Measurements from ENCODE around the gene CYP4A22.
"Not testable (repeated sequence)": the region's sequence is repeated elsewhere in the genome, so short reads cannot be mapped to it uniquely, and the experiment has no call there.

Gene CYP4A22

DNA sequence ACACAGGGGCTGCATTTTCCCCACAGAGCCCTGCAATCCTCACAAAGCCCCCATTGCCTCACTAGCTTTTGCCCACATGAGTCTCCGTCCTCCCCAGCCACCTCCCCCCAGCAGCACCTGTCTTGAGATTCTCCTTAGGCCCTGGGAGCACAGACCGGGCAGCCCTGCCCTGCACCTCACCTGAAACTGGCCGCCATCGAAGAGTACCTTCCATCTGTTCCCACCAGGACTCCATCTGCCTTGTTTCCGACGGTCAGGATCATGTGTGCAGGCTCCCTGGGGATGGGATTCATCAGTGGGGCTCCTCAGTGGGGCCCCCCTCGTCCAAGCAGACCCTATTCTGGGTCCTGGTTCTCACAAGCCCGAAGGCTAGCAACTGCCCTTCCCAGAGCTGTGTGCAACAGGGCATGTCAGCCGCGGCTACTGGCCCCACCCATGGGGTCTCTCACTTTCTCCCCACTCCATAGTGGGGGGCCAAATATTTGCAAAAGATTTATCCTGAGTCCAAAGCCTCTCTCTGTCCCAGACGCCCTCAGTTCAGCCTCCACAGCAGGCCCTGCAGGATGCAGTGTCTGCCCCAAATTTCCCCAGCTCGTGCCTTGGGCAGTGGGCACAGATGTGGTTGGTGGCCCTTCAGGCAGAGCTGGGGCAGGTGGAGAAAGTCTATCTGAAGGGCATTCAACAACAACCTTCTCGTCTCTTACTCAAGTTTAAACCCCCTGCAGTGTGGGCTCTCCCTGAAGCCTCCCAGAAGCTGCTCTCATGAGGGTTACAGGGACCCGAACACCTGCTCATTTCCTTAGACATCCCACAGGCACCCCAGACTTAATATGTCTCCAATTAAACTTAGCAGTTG, 47.8 kb downstream of the CYP4A22 start:
- DNase-seq (ENCODE audit: low spot score) = no peak

DNA sequence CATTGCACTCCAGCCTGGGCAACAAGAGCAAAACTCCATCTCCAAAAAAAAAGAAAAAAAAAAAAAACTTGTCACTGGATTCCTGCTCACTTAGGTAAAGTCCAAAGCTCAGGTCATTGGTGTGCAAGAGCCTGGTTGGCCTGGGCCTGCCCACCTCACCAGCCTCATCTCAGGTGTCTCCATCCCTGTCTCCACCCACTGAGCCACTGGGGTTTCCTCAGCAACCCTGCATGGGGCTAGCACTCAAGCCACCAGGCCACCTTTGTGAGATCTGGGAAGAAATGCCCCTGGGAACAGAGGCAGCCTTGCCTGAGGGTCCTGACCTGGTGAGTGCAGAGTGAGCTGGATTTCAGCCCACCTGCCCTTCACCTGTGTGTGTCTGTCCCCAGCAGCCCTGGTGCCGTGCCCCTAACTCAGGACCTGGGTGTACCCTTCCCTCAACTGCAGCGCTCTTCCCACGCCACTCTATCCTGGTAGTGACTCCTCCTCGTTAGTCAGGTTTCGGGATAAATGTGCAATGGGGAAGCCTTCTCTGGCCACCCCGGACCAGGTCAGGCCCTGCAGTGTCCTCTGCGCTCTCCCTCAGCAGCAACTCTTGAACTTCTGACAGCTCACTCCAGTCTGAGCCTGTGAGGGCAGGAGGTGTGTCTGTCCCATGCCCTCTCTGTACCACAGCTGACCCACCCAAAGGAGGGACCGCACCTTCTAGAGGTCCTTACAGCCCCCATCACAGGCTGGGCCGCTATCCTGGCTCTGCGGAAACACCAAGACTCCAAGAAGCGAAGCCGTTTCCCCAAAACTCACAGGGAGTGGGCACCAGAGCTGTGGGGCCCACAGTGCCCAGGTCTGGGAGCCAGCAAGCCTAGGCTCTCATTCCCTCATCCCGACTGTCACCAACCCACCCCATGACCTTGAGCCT, 49.3 kb downstream of the CYP4A22 start:
- DNase-seq (ENCODE audit: low spot score) = no peak

DNA sequence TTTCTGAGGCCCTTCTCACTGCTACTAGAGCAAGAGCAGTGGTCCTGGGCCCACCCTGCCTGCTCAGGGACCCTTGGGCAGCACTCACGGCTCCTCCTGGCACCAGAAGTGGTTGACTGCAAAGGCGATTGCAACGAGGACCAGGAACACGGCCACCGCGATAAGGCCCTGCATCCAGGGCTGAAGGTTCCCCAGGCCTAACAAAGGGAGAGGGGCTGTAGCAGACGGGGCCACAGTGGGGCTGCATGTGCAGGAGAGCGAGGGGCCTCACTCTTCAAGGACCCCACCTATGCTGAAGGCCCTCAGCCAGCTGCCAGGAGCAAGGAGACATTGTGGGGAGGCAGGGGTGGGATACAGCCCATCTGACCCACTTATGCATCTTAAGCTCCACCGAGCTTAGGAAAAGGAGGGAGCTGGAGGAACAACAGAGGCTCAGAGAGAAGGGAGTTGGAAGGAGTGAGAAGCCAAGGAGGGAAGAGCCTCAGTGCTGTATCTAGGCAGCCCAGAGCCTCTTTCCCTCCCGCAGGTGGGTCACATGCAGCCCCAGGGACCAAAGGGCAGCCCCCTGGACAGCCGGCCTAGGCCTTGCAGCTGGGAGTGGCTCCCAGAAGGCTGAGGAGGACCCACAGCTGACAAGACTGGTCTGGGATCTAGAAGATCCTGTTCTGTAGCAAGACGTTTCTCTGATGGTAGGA, 50.1 kb downstream of the CYP4A22 start:
- no peak for DNase-seq (ENCODE audit: low spot score)

DNA sequence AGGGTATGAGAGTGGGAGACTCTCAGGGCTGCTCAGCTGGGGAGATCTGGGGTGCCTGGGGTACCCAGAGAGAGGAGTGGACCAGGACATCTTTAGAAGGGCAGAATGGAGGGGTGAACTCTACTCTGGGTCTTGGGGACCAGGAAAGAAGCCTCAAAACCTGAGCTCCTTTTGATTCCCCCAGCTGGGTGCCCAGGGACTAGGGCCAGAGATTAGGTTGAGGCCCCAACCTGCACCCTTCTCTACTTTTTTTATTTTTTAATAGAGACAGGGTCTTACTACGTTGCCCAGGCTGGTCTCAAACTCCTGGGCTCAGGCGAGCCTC, 50.6 kb downstream of the CYP4A22 start:
- no peak for DNase-seq (ENCODE audit: low spot score)

DNA sequence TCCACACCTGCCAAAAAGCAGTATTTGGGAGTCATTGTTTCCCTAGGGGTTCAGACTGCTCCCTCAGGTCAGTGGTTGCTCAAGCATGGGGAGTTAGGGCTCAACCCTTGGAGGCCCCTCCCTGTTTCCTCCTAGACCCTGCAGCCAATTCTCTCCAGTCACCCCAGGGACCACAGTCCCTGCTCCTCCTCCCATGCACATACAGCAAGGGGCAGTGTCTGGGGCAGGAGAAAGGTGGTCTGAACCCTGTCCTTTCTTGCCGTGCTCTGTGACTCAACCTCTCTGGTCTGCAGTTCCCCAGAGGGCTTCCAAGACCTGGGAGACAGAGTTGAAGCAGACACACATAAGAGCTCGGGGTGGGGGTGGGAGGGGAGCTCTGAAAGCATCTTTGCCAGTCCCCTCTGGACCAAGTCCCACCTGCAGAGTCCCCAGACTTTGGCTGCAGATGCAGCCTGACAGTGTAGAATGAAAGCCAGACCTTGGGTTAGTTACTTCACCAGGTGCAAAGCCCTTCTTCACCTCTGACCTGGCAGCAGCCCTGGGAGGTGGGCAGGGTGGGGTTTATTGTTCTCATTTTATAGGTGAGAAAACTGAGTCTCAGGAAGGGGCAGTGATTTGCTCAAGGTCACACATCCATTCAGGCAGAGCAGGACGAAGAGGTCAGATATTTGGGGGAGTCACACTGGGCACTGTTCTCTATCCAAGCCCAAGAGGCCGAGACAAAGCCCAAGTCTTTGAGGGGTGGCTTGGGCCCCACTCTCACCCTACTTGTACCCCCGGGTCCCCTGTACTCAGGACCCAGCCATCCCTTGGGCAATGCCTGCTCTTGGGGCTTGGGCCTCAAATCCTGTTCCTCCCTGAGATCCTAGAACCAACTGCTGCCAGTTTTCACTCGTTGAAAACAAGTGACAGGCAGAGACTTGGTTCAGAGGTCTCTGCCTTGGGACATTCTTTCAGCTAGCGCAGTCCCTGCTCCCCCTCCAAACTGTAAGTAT, 51.8 kb downstream of the CYP4A22 start:
- no peak for DNase-seq (ENCODE audit: low spot score)

DNA sequence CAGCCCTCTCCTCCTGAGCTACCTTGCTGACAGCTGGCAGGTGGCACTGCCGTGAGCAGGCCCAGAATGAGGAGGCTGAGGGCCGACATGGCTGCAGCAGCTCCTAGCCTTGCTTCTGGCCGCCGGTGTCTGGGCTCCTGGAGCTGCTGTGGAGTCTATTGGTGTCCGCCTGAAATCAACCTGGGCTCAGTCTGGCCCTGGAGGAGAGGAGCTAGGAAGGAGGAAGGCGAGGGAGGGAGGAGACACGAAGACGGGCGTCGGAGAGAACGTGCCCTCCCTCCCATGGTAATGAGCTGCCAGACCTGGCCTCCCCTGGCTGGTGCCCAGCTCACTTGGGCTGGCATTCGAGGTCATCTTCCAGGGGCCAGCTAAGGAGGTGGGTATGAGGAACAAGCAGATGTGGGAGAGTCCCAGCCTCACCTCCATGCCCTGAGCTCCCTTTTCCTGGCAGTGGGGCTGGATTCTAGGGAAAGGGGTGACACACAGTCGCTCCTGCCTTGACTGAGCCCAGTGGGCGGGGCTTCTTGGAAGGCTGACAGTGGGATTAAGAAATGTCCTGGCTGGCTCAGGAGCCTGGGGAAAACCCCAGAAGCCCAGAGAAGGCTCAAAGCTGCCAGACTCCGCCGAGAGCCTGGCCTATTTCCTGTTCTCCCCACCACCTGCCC, 52.7 kb downstream of the CYP4A22 start, which contains the start of gene PDZK1IP1:
Gene PDZK1IP1, minus strand, starts transcription at position 193 of the 665 bp plus-strand sequence. Its CDS starts 104 bp downstream, at position 89.
- DNase-seq (ENCODE audit: low spot score) = no peak

DNA sequence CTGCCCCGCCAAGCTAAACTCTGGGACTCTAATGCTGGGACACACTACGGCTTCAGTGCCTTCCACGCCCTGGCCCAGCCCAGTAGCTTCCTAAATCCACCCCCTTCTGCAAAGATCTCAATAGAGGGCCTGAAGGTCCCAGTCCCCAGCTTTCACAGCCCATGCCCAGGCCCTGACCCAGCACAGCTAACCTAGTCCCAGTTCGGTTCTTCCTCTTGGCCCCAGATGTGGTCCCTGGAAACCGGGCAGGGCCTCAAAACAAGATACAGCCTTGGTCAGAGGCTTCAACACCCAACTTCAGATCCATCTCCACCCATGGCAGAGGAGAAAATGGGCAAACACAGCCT, 53.2 kb downstream of the CYP4A22 start:
- DNase-seq (ENCODE audit: low spot score) = no peak

DNA sequence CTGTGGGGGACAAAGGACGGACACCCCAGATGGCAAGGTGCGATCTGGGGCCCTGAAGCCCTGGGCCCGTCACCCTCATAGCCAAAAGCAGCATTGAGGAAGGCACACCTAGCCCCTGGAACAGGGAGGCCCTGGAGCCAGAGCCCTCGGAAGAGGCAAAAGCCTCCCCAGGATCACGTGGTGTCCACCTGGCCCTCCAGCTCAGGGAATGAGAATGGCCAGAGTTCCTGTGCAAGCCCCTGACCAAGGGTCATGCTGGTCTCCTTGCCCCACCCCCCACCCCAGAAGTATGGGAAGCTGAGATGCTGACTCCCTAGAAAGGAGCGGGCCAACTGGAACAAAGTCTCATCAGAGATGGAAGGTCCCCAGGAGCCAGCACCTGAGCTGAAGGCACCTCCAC, 53.6 kb downstream of the CYP4A22 start:
- DNase-seq (ENCODE audit: low spot score) = no peak

DNA sequence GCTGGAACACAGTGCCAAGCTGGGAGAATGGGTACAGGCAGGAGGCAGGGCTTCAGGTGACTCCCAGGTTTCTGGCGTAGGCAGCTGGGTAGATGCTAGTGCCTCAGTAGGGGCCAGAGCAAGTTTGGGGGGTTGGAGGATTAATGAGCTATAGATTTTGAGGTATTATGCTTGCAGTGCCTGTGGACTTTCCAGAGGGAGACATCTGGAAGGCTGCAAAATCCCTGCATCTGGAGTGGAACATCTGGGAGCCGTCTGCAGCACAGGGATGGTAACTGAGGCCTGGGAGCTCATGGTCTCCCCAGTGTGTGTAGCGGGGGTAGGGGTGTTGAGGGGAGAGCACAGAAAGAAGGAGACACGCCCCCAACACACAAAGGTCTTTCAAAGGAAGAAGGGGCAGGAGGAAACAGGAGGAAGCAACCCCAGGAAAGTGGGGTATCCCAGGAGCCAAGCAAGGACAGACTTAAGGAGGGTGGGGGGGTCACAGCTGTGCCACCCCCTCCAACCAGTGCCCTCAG, 54.8 kb downstream of the CYP4A22 start:
- DNase-seq (ENCODE audit: low spot score) = no peak

DNA sequence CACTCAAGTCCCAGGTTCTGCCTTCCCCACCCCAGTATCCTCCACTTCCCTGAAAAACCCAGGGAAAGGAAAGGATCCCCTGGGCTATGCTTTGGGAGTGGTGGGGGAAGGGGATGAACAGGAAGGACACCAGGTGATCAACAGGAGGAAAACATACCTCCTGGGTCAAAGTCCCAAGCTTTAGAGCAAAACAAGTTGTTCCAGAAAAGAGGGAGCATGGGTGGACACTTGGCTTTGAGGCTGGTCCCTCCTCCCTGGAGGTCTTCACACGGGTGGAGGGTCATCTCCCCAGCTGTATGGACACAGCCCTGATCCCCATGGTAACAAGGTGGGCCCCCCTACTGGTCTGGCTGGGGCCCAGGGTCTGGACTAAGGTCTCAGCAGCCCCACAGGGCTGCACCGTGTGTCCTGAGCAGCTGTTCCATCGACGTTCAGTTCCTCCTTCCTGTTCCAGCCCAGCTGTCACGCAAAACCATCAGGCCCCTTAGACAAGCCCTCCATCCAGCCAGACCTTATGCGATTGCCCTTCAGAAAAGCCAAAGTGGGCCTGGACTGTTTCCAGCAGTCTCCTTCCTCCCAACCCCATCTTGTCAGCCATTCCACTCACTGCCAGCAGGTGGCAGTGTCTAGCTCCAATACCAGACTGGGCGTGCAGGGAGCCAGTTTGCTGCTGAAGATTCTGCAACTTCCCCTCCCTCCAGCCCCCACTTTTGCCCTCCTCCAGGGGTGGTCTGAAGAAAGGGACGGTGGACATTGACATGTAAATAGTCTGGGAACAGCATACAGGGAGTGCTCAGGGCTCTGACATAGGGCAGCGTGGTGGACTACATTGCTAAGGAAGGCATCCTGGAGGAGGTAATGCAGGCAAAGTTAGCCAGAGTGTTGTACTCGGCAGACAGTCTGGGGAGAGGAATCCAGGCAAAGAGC, 55.5 kb downstream of the CYP4A22 start:
- DNase-seq (ENCODE audit: low spot score) = peak; percentile 85

DNA sequence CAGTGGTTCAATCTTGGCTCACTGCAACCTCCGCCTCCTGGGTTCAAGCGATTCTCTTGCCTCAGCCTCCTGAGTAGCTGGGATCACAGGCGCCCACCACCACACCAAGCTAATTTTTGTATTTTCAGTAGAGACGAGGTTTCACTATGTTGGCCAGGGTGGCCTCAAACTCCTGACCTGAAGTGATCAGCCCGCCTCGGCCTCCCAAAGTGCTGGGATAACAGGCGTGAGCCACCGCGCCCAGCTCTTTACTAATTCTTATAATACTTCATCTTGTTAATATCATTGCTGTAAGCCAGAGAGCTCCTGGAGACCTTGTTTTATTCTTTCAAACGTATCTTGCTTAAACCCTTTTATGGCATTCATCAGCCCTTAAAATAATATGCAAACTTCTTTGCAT, 56.3 kb downstream of the CYP4A22 start:
- DNase-seq (ENCODE audit: low spot score) = not testable (repeated sequence)

DNA sequence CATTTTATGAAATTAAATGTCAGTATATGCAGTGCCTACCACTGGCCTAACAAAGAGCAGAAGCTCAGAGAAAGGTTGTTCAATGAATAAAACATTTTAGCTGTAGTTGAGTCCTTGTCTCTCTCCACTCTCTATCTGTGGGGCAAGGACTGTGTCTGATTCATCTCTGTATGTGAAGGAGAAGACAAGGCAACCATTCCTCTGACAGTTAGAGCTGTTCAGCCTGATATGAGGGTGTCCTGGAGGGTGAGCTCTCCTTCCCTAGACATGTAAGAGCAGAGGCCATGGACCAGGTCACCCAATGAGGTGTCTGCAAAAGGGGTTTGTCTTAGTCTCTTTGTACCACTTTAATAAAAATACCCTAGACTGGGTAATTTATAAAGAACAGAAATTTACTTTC, 57.1 kb downstream of the CYP4A22 start:
- no peak for DNase-seq (ENCODE audit: low spot score)

DNA sequence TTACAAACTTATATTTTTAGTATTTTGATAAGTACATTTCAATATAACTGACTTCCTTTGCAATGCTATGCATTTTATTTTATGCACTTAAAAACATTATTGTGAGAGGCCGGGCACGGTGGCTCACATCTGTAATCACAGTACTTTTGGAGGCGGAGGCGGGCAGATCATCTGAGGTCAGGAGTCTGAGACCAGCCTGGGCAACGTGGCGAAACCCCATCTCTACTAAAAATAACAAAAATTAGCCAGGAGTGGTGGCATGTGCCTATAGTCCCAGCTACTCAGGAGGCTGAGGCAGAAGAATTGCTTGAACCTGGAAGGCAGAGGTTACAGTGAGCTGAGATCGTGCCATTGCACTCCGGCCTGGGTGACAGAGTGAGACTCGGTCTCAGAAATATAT, 58.7 kb downstream of the CYP4A22 start:
- DNase-seq (ENCODE audit: low spot score) = not testable (repeated sequence)

DNA sequence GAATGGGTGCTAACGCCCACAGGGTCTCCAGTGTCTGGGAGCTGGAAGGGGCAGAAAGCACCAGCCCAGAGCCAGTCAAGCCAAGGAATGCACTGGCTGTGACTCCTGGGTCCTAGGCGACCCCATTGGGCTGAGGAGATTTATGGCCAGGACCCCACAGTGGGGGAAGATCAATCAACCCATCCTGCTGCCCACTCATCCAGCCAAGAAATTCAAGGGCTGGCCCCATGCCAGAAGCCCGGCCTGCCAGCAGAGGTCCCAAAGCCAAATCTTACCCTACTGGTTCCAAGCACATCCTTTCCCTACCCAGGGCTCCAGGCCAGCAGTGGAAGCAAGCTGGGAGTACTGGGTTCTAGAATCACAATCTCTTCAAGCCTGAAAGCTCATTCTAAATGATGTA, 59.4 kb downstream of the CYP4A22 start:
- DNase-seq (ENCODE audit: low spot score) = no peak

DNA sequence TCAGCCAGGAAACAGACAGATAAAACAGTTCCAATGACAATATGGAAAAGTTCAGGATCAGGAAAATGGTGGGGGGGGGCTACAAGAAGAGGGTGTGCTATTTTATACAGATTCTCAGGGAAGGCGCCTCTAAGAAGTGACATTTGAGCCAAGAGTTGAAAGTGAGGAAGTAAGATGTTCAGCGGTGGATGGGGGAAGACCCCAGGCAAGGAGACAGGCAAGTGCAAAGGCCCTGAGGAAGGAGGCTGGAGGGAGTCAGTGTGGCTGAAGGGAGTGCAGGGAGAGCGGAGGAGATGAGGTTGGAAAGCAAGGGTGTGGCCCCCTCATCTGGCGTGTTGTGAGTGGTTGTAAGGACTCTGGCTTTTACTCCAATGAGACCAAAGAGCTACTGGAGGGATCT, 61.0 kb downstream of the CYP4A22 start:
- no peak for DNase-seq (ENCODE audit: low spot score)

Measured in HuH-7 (cell line).